Loucy (cell line): Measurements from ENCODE around the gene CCDC194.
A peak's percentile ranks its signal among the peaks of the same experiment; 100 is the strongest.

ENCODE experiments used
- H2AFZ ChIP-seq: fragments of 200-600 bp; sonication (generic); 2 replicates; pipeline ENCODE4 v1.6.0; 2016; ENCODE audit warnings: antibody characterized with exemption, mild to moderate bottlenecking, low read length, moderate library complexity
- H3F3A ChIP-seq: fragments of 200-600 bp; 2 replicates; pipeline ENCODE4 v1.6.0; 2016; ENCODE audit warnings: antibody characterized with exemption, low read depth, mild to moderate bottlenecking
- H3K27me3 ChIP-seq: fragments of 200-600 bp; sonication (generic); 2 replicates; pipeline ENCODE4 v1.6.1; 2014; ENCODE audit warnings: low read length, mild to moderate bottlenecking; ENCODE audit not compliant: insufficient read depth, poor library complexity, severe bottlenecking
- H3K36me3 ChIP-seq: fragments of 200-600 bp; sonication (generic); 2 replicates; pipeline ENCODE4 v1.6.1; 2016; ENCODE audit warnings: low read length; ENCODE audit not compliant: insufficient read depth
- H3K4me1 ChIP-seq: fragments of 200-600 bp; sonication (generic); 2 replicates; pipeline ENCODE4 v1.5.1; 2014; ENCODE audit warnings: low read length, mild to moderate bottlenecking; ENCODE audit not compliant: insufficient read depth, poor library complexity, severe bottlenecking
- H3K4me2 ChIP-seq: fragments of 200-600 bp; sonication (generic); 2 replicates; pipeline ENCODE4 v1.6.0; 2014; ENCODE audit warnings: antibody characterized with exemption, low read length, low read depth, mild to moderate bottlenecking; ENCODE audit not compliant: poor library complexity, severe bottlenecking
- H3K4me3 ChIP-seq: fragments of 200-600 bp; sonication (generic); 2 replicates; pipeline ENCODE4 v1.5.1; 2014; ENCODE audit warnings: low read length, mild to moderate bottlenecking, mixed read lengths; ENCODE audit not compliant: poor library complexity, severe bottlenecking
- H3K79me2 ChIP-seq: fragments of 200-600 bp; sonication (generic); 2 replicates; pipeline ENCODE4 v1.6.1; 2014; ENCODE audit warnings: low read length; ENCODE audit not compliant: insufficient read depth
- H3K9ac ChIP-seq: fragments of 200-600 bp; sonication (generic); 2 replicates; pipeline ENCODE4 v1.6.0; 2014; ENCODE audit warnings: mild to moderate bottlenecking, low read depth, low read length, moderate library complexity; ENCODE audit not compliant: poor library complexity, severe bottlenecking
- H3K9me2 ChIP-seq: fragments of 200-600 bp; sonication (generic); replicated peaks from 2 replicates; pipeline ENCODE4 v1.6.1; 2016; ENCODE audit warnings: low read depth, low read length, mixed read lengths
- H3K9me3 ChIP-seq: fragments of 200-600 bp; sonication (generic); 2 replicates; pipeline ENCODE4 v1.6.1; 2014; ENCODE audit warnings: mild to moderate bottlenecking, antibody characterized with exemption, low read length, low read depth; ENCODE audit not compliant: insufficient read depth
- H4K20me1 ChIP-seq: fragments of 200-600 bp; sonication (generic); 2 replicates; pipeline ENCODE4 v1.6.0; 2014; ENCODE audit warnings: antibody characterized with exemption, low read length, mild to moderate bottlenecking; ENCODE audit not compliant: insufficient read depth, poor library complexity, severe bottlenecking
- CTCF ChIP-seq: fragments of 200-600 bp; sonication (generic); conservative IDR thresholded peaks from 2 replicates; pipeline ENCODE4 v1.5.1; 2014; ENCODE audit warnings: mild to moderate bottlenecking, antibody characterized with exemption, low read length
- EZH2phosphoT487 ChIP-seq: fragments of 200-600 bp; IDR thresholded peaks from 2 replicates; pipeline ENCODE4 v1.6.1; 2018; ENCODE audit warnings: antibody characterized with exemption, mild to moderate bottlenecking, moderate library complexity, borderline replicate concordance

Gene CCDC194

GRCh38 chr19:17398902-17399527 is 5.0 kb upstream of the CCDC194 start:
- H3K27me3 ChIP-seq, result no peaks in the 10 kb centered on the region
- peaks cover 12% of the 10 kb centered on the region for H4K20me1 ChIP-seq
- H3K4me2 ChIP-seq, result no peak overlapping the region
- peaks cover 20% of the 10 kb centered on the region for H3K79me2 ChIP-seq
- no peak overlapping the region for H2AFZ ChIP-seq
- no peak for TF ChIP-seq CTCF
- no peak for TF ChIP-seq EZH2phosphoT487
- H3K9me2 ChIP-seq, result no peaks in the 10 kb centered on the region
- peaks cover 12% of the 10 kb centered on the region for H3K4me1 ChIP-seq
- H3F3A ChIP-seq, result no peaks in the 10 kb centered on the region
- H3K9me3 ChIP-seq, result no peaks in the 10 kb centered on the region
- H3K4me3 ChIP-seq, result no peak overlapping the region
- peaks cover 6% of the 10 kb centered on the region; the same call in 1 of the 2 replicates for H3K36me3 ChIP-seq
- no peak overlapping the region for H3K9ac ChIP-seq

DNA sequence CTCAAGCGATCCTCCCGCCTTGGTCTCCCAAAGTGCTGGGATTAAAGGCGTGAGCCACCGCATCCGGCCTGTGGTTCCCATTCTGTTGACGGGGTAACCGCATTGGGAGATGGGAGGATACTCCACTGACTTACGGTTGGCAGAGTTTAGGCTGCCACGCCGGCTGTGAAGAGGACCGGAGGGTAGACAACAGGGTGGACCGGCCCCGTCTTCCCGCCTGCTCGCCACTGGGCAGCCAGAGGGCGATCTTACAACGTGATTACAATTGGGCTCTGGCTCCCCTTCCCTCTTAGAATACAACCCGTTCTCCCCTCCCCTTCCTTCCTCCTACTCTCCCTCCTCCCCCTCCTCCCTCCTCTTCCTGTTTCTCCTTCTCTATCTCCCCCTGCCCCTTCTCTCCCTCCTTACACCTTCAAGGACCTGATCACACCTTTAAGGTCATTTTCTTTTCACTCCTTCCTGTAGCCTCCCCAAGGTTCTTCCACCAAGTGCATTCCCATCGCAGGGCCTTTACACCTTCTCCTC is 957 bp upstream of the CCDC194 start:
- Histone ChIP-seq H3K9ac (peak overlapping the region; percentile 44), H3K36me3 (no peaks in the 10 kb centered on the region), H3K4me3 (peak overlapping the region; percentile 52), H3K27me3 (no peaks in the 10 kb centered on the region), H2AFZ (peak overlapping the region; percentile 47; the same call in 1 of the 2 replicates), H4K20me1 (no peaks in the 10 kb centered on the region), H3K9me3 (no peaks in the 10 kb centered on the region), H3K4me2 (peak overlapping the region; percentile 62), H3K79me2 (no peaks in the 10 kb centered on the region), H3K4me1 (peaks cover 11% of the 10 kb centered on the region), H3F3A (no peaks in the 10 kb centered on the region), H3K9me2 (no peaks in the 10 kb centered on the region)
- TF ChIP-seq EZH2phosphoT487 (no peak), CTCF (peak; percentile 83)

- Histone ChIP-seq H3K36me3 (no peaks in the 10 kb centered on the region), H3K27me3 (no peaks in the 10 kb centered on the region), H3K9ac (no peak overlapping the region), H3F3A (no peaks in the 10 kb centered on the region), H3K9me3 (no peaks in the 10 kb centered on the region), H3K4me3 (no peak overlapping the region), H3K9me2 (no peaks in the 10 kb centered on the region), H3K4me2 (no peak overlapping the region), H3K79me2 (no peaks in the 10 kb centered on the region), H3K4me1 (peaks cover 11% of the 10 kb centered on the region), H2AFZ (no peak overlapping the region), H4K20me1 (no peaks in the 10 kb centered on the region)
- TF ChIP-seq EZH2phosphoT487, result no peak
- TF ChIP-seq CTCF, result no peak
These were observed 994 bp downstream of the CCDC194 start for GRCh38 chr19:17393002-17393401.
